ENCODE results near the gene SRPK2. TPM values are rescaled to one million over a fixed set of nuclear protein-coding genes. Genes with fewer than 3 reads are reported as not detected.

SRPK2 gene
- 47.1 and 51.2 TPM in 2 replicates for total RNA-seq (2021; fragmentation: NEBNext Ultra II Directional; extraction: Animal tissue kit (Norgen Biotek cat#: 25700))
- 8.0 and 10.0 TPM in 2 replicates for polyA plus RNA-seq (2011; rRNA removed)
- polyA plus RNA-seq (2011; cell fraction: cytosol; rRNA removed), result 12.8 TPM
- polyA plus RNA-seq (2011; cell fraction: nucleus; rRNA removed), result 10.2 TPM
- polyA plus RNA-seq (2012, experiment 1 of 2), result 24.5 to 36.3 TPM (median 26.9 TPM) in 4 replicates
- 2.5 TPM for polyA plus RNA-seq (2012, experiment 2 of 2)
- 33.6 TPM for polyA plus RNA-seq (2013, experiment 1 of 2)
- 32.5 TPM for polyA plus RNA-seq (2013, experiment 2 of 2)
- 26.2 and 29.4 TPM in 2 replicates for polyA minus RNA-seq (2011; rRNA and poly(A)+ RNA removed)
- polyA minus RNA-seq (2011; cell fraction: cytosol; rRNA and poly(A)+ RNA removed), result 22.1 TPM
- 40.2 TPM for polyA minus RNA-seq (2011; cell fraction: nucleus; rRNA and poly(A)+ RNA removed)
- long read RNA-seq, experiment 1, transcript SRPK2-207 (7 exons, 2,565 nt), result major isoform, 6 of 42 reads
- long read RNA-seq, experiment 1, partial matches to known transcripts, result 12 of 42 reads
- long read RNA-seq, experiment 1, other reads (novel, unspliced or antisense), result 21 of 42 reads
- long read RNA-seq, experiment 2, partial matches to known transcripts, result 8 of 11 reads
- long read RNA-seq, experiment 2, other reads (novel, unspliced or antisense), result 3 of 11 reads

- Histone ChIP-seq H2AK5ac (ENCODE audit: low read depth, low read length) (no peak within 1 kb of the TSS), H3K23ac (ENCODE audit: insufficient read length) (no peak within 1 kb of the TSS), H3K14ac (ENCODE audit: insufficient read length) (no peak within 1 kb of the TSS), H3K4ac (replicated peaks; ENCODE audit: insufficient read length, low read depth, low read length) (no peak within 1 kb of the TSS), H2BK12ac (ENCODE audit: low read depth, low read length) (no peak within 1 kb of the TSS), H2BK120ac (replicated peaks; ENCODE audit: low read depth, low read length) (no peak within 1 kb of the TSS), H4K5ac (ENCODE audit: insufficient read length, low read depth, low read length) (peak within 1 kb of the TSS; percentile 3), H3K18ac (ENCODE audit: extremely low read depth, low read length) (peak within 1 kb of the TSS; percentile 87), H3K27me3 (replicated peaks in 1 of 4; ENCODE audit: control insufficient read depth in 3 of 4, extremely low read depth in 1 of 4, insufficient read depth in 3 of 4, low read length in 3 of 4) (no peaks in the 10 kb centered on the region), H4K8ac (ENCODE audit: extremely low read depth, insufficient read depth, low read length) (peak within 1 kb of the TSS; percentile 85), H2BK20ac (ENCODE audit: low read length) (no peak within 1 kb of the TSS), H3K79me2 (ENCODE audit: control insufficient read depth in 1 of 2, insufficient read depth in 2 of 2, low read length in 2 of 2) (peaks cover 9 to 38% of the 10 kb centered on the region in 2 experiments), H3K4me2 (ENCODE audit: insufficient read depth in 1 of 2, low read depth in 2 of 2, low read length in 2 of 2) (peak within 1 kb of the TSS; percentile 47 to 75), H3K36me3 (ENCODE audit: control insufficient read depth in 2 of 4, insufficient read depth in 4 of 4, low read length in 3 of 4) (peaks cover 0 to 4% (median 1%) of the 10 kb centered on the region in 4 experiments; a peak in 3 of 8 replicates), H3K27ac (ENCODE audit: low read depth, low read length) (peak within 1 kb of the TSS; percentile 36; the same call in 1 of the 2 replicates), H3K4me1 (replicated peaks in 1 of 4; ENCODE audit: control insufficient read depth in 3 of 4, insufficient read depth in 4 of 4, low read length in 3 of 4) (peaks cover 0 to 3% (median 0%) of the 10 kb centered on the region in 4 experiments; a peak in 2 of 7 replicates), H4K91ac (replicated peaks; ENCODE audit: insufficient read length, low read length) (peak within 1 kb of the TSS; percentile 52), H3K56ac (replicated peaks; ENCODE audit: insufficient read length, low read depth, low read length) (peak within 1 kb of the TSS; percentile 39), H4K20me1 (replicated peaks in 1 of 2; ENCODE audit: control insufficient read depth in 1 of 2, insufficient read depth in 2 of 2, low read length in 2 of 2) (peaks cover 4 to 11% of the 10 kb centered on the region in 2 experiments), H2AFZ (ENCODE audit: low read length) (peak within 1 kb of the TSS; percentile 56; the same call in 1 of the 2 replicates), H3K4me3 (ENCODE audit: extremely low read depth in 1 of 4, insufficient read depth in 2 of 4, low read depth in 3 of 4, low read length in 4 of 4) (peak within 1 kb of the TSS; percentile 81 to 99 (median 88)), H2BK5ac (ENCODE audit: low read depth, low read length) (no peak within 1 kb of the TSS), H3K9me3 (ENCODE audit: insufficient read depth in 2 of 2, low read depth in 1 of 2, low read length in 1 of 2) (no peaks in the 10 kb centered on the region), H3K23me2 (ENCODE audit: low read depth, low read length) (no peaks in the 10 kb centered on the region; the same call in 1 of the 2 replicates), H3K79me1 (ENCODE audit: low read depth, low read length) (peaks cover 3% of the 10 kb centered on the region; the same call in 1 of the 2 replicates), H2BK15ac (ENCODE audit: low read length) (no peak within 1 kb of the TSS), H3K9ac (replicated peaks in 1 of 4; ENCODE audit: extremely low read depth in 1 of 4, low read depth in 3 of 4, low read length in 3 of 4) (peak within 1 kb of the TSS; percentile 58 to 74 (median 71))
- CTCF ChIA-PET (ENCODE audit: partially characterized antibody), result no interaction called here
- POLR2A ChIA-PET (ENCODE audit: partially characterized antibody), result interaction anchor here (0.9 to 4.5 kb wide), 7 partner anchors 9 to 405 kb away, joined by 3 to 28 read pairs (median 4); no protein-coding TSS in a partner anchor
- 1% methylated on average over 14 of the region's 113 CpGs; no CpG with 5 or more reads in 1 of the 2 experiments for WGBS, 2 experiments (ENCODE audit: extremely low coverage in 1 of 2, insufficient coverage in 1 of 2, insufficient read length in 1 of 2, insufficient replicate concordance in 2 of 2, low coverage in 1 of 2, low lambda C conversion rate in 2 of 2, missing lambda C conversion rate in 1 of 2)
- TF ChIP-seq POLR2AphosphoS5 (IDR thresholded peaks at IDR 0.05; ENCODE audit: low read depth, low read length) (peak; percentile 25; the same call in 1 of the 2 replicates), RBBP5 (IDR thresholded peaks at IDR 0.05; ENCODE audit: borderline replicate concordance, low read depth, low read length) (peak; percentile 40; the same call in 1 of the 2 replicates), KDM4A (IDR thresholded peaks at IDR 0.05; ENCODE audit: low read depth, low read length, severe bottlenecking) (peak; percentile 13), USF2 (IDR thresholded peaks at IDR 0.05; ENCODE audit: low read length) (no peak), SP1 (IDR thresholded peaks at IDR 0.05; ENCODE audit: low read depth, low read length) (no peak), POLR2A (IDR thresholded peaks at IDR 0.05; ENCODE audit: control extremely low read depth in 1 of 2, low read depth in 2 of 2, low read length in 2 of 2) (peak in 1 of 2 experiments; percentile 44; a peak in 1 of 3 replicates), NRF1 (IDR thresholded peaks at IDR 0.05; ENCODE audit: low read depth, low read length) (peak; percentile 14; the same call in 1 of the 2 replicates), PHF8 (conservative IDR thresholded peaks at IDR 0.05; ENCODE audit: low read depth, low read length) (peak; percentile 71)
- no peak for FAIRE-seq
- peak in 1 of 2 experiments; percentile 81 for DNase-seq (ENCODE audit: low read depth in 1 of 2, low spot score in 2 of 2)
Measured at GRCh38 chr7:105388356-105389087, at the start of gene SRPK2. Gene SRPK2 (minus strand): TSS chr7:105388921.
